IMR-90 (cell line): ENCODE measurements around the gene CXCR6. TPM values are rescaled to one million over a fixed set of nuclear protein-coding genes. Genes with fewer than 3 reads are reported as not detected.

Source experiments
- ATAC-seq: fragments of 200-7000 bp; cut with Tn5 transposase; 2 replicates; pipeline ENCODE4 v1.9.1; 2020; ENCODE audit warnings: low read depth, mild to moderate bottlenecking, moderate library complexity
- BruUV-seq: library from RNA; stranded (reverse); fragments of 400-500 nt; replicated peaks from 2 replicates; lab custom pipeline; 2021; lab: Mats Ljungman, UMichigan
- CTCF ChIA-PET: fragments of 300-600 bp; formaldehyde crosslinking; extraction: SDS; loops from one replicate; lab custom pipeline; 2021; ENCODE audit warnings: antibody characterized with exemption; lab: Yijun Ruan, JAX
- POLR2A ChIA-PET: fragments of 300-600 bp; sonication (Branson Sonifier 250); formaldehyde crosslinking; loops from one replicate; lab custom pipeline; 2022; ENCODE audit warnings: antibody characterized with exemption; ENCODE audit not compliant: unreplicated experiment; lab: Charles Lee
- DNase-seq: peaks from one replicate; pipeline ENCODE4 v3.0.0; 2013
- H2AFZ ChIP-seq: replicated peaks from 2 replicates; pipeline ENCODE3; 2013; ENCODE audit warnings: low read length, mild to moderate bottlenecking; ENCODE audit not compliant: poor library complexity
- H2AK5ac ChIP-seq: 2 replicates; pipeline ENCODE4 v1.6.1; 2013; ENCODE audit warnings: low read depth, low read length, inconsistent platforms
- H2AK9ac ChIP-seq: replicated peaks from 2 replicates; pipeline ENCODE3; 2013; ENCODE audit warnings: mild to moderate bottlenecking, low read depth, low read length, moderate library complexity; ENCODE audit not compliant: poor library complexity
- H2BK120ac ChIP-seq: 2 replicates; pipeline ENCODE4 v1.6.1; 2013; ENCODE audit warnings: low read depth, low read length, inconsistent platforms
- H2BK15ac ChIP-seq: 3 replicates; pipeline ENCODE4 v1.6.1; 2013; ENCODE audit warnings: low read depth, low read length, inconsistent platforms
- H2BK20ac ChIP-seq: 2 replicates; pipeline ENCODE4 v1.6.1; 2013; ENCODE audit warnings: low read depth, mild to moderate bottlenecking, inconsistent platforms, low read length, moderate library complexity
- H2BK5ac ChIP-seq: 2 replicates; pipeline ENCODE4 v1.6.1; 2013; ENCODE audit warnings: mild to moderate bottlenecking, low read depth, low read length, inconsistent platforms; ENCODE audit not compliant: poor library complexity, severe bottlenecking
- H3K14ac ChIP-seq: replicated peaks from 2 replicates; pipeline ENCODE4 v1.6.1; 2013; ENCODE audit warnings: low read depth, low read length, inconsistent platforms
- H3K18ac ChIP-seq: 2 replicates; pipeline ENCODE4 v1.6.1; 2013; ENCODE audit warnings: low read depth, low read length, control low read depth
- H3K23ac ChIP-seq: 2 replicates; pipeline ENCODE4 v1.6.1; 2013; ENCODE audit warnings: low read depth, low read length, inconsistent platforms
- H3K27ac ChIP-seq: 2 replicates; pipeline ENCODE4 v1.5.1; 2013; ENCODE audit warnings: mild to moderate bottlenecking, control low read depth, low read length; ENCODE audit not compliant: insufficient read depth
- H3K27me3 ChIP-seq: 2 replicates; pipeline ENCODE4 v1.6.1; 2013; ENCODE audit warnings: low read length; ENCODE audit not compliant: control insufficient read depth, insufficient read depth
- H3K36me3 ChIP-seq: 2 replicates; pipeline ENCODE4 v1.6.1; 2013; ENCODE audit warnings: low read length, mixed read lengths; ENCODE audit not compliant: control insufficient read depth, insufficient read depth
- H3K4ac ChIP-seq: 2 replicates; pipeline ENCODE4 v1.6.1; 2013; ENCODE audit warnings: low read depth, low read length, inconsistent platforms
- H3K4me1 ChIP-seq: 2 replicates; pipeline ENCODE4 v1.6.1; 2013; ENCODE audit warnings: low read length, mixed read lengths; ENCODE audit not compliant: control insufficient read depth, insufficient read depth
- H3K4me2 ChIP-seq: 2 replicates; pipeline ENCODE4 v1.6.1; 2013; ENCODE audit warnings: low read depth, mild to moderate bottlenecking, control low read depth, low read length, moderate library complexity
- H3K4me3 ChIP-seq: 2 replicates; pipeline ENCODE4 v1.5.1; 2013; ENCODE audit warnings: low read depth, mild to moderate bottlenecking, control low read depth, low read length, moderate library complexity; ENCODE audit not compliant: insufficient read depth
- H3K56ac ChIP-seq: 2 replicates; pipeline ENCODE4 v1.6.1; 2013; ENCODE audit warnings: low read length, inconsistent platforms; ENCODE audit not compliant: insufficient read depth; ENCODE audit errors: extremely low read depth
- H3K79me1 ChIP-seq, 2 experiments: 2 replicates each; pipeline ENCODE4 v1.6.1; 2013; ENCODE audit warnings: low read length in 2 of 2, inconsistent platforms in 1 of 2, low read depth in 1 of 2
- H3K9ac ChIP-seq: 2 replicates; pipeline ENCODE4 v1.6.1; 2013; ENCODE audit warnings: low read depth, low read length, control low read depth
- H3K9me1 ChIP-seq: 2 replicates; pipeline ENCODE4 v1.6.1; 2013; ENCODE audit warnings: low read length, inconsistent platforms; ENCODE audit not compliant: insufficient read depth
- H3K9me3 ChIP-seq: 2 replicates; pipeline ENCODE4 v1.6.1; 2013; ENCODE audit warnings: low read length; ENCODE audit not compliant: control insufficient read depth, insufficient read depth
- H4K20me1 ChIP-seq: 2 replicates; pipeline ENCODE4 v1.6.1; 2013; ENCODE audit warnings: low read length, inconsistent platforms; ENCODE audit not compliant: insufficient read depth
- H4K5ac ChIP-seq: 2 replicates; pipeline ENCODE4 v1.6.1; 2013; ENCODE audit warnings: mild to moderate bottlenecking, low read depth, low read length, control low read depth
- H4K8ac ChIP-seq, 2 experiments: 2 replicates each; pipeline ENCODE4 v1.6.1; 2013; ENCODE audit warnings: low read depth in 2 of 2, low read length in 2 of 2, control low read depth in 1 of 2, inconsistent platforms in 1 of 2
- H4K91ac ChIP-seq: 2 replicates; pipeline ENCODE4 v1.6.1; 2013; ENCODE audit warnings: low read depth, low read length, inconsistent platforms; ENCODE audit not compliant: insufficient read depth
- MXI1 ChIP-seq: IDR thresholded peaks from 2 replicates; pipeline ENCODE4 v1.6.1; 2012; ENCODE audit warnings: low read depth, mild to moderate bottlenecking, low read length, moderate library complexity, borderline replicate concordance
- NFE2L2 ChIP-seq: fragments of 150-350 bp; IDR thresholded peaks from 2 replicates; pipeline ENCODE4 v1.6.1; 2016; ENCODE audit warnings: low read depth, mild to moderate bottlenecking, low read length
- WGBS, 2 experiments: methylation state at CpG; one replicate each; pipeline versions ENCODE4 v1.1.5 to v1.1.7; 2013; ENCODE audit warnings: missing lambda C conversion rate in 2 of 2; ENCODE audit not compliant: insufficient read length in 1 of 2; ENCODE audit errors: extremely low coverage in 2 of 2; 5-methylcytosine and 5-hydroxymethylcytosine counted together
- dilution Hi-C: fragments of 300-500 bp; cut with HindIII; formaldehyde crosslinking; loops from one replicate; pipeline ENCODE4 v1.14.3; 2018; ENCODE audit warnings: low sequenced_read_pairs; ENCODE audit not compliant: unreplicated experiment
- in situ Hi-C: fragments of 300-500 bp; cut with MboI; formaldehyde crosslinking; loops from 3 replicates; pipeline ENCODE4 v1.14.3; 2019; ENCODE audit warnings: low sequenced_read_pairs, inconsistent platforms, mixed read lengths
- intact Hi-C: fragments of 100-400 bp; cut with micrococcal nuclease; formaldehyde crosslinking; loops from 2 replicates; pipeline ENCODE4 v1.10.0; 2022
- polyA plus RNA-seq, 3 experiments: library from polyadenylated mRNA; depleted of rRNA; stranded (reverse); fragments of >200 nt; gene quantifications; 2 replicates each; pipeline ENCODE4 v1.2.3, GENCODE V29; 2012; ENCODE audit warnings: low replicate concordance in 1 of 3
- total RNA-seq: library from RNA; depleted of rRNA; stranded (reverse); fragments of >200 nt; gene quantifications from 2 replicates; pipeline ENCODE4 v1.2.3, GENCODE V29; 2012

Gene CXCR6
- total and polyA plus RNA-seq, 2 of the 4 experiments (the other 2 are of a cell fraction): not detected

GRCh38 chr3:45946875-45947274, 3.6 kb downstream of the CXCR6 start:
- Histone ChIP-seq H3K4me1 (peaks cover 33% of the 10 kb centered on the region), H3K27me3 (no peaks in the 10 kb centered on the region), H3K27ac (peak overlapping the region; percentile 82), H3K9ac (no peak overlapping the region), H3K56ac (peak overlapping the region; percentile 14; the same call in 1 of the 2 replicates), H4K5ac (peak overlapping the region; percentile 90), H3K14ac (peak overlapping the region; percentile 69), H4K20me1 (peaks cover 7% of the 10 kb centered on the region; the same call in 1 of the 2 replicates), H2BK5ac (peak overlapping the region; percentile 76), H3K4ac (peak overlapping the region; percentile 98), H3K4me2 (no peak overlapping the region), H3K18ac (peak overlapping the region; percentile 98), H3K79me1 (peaks cover 0 to 4% of the 10 kb centered on the region in 2 experiments; a peak in 1 of 4 replicates), H2BK120ac (peak overlapping the region; percentile 89), H3K4me3 (no peak overlapping the region), H4K91ac (peak overlapping the region; percentile 95), H3K23ac (peak overlapping the region; percentile 54), H2BK15ac (peak overlapping the region; percentile 86; the same call in 2 of the 3 replicates), H2BK20ac (peak overlapping the region; percentile 83), H2AK9ac (no peak overlapping the region), H3K9me3 (no peaks in the 10 kb centered on the region), H3K36me3 (peaks cover 34% of the 10 kb centered on the region), H3K9me1 (peaks cover 42% of the 10 kb centered on the region), H2AFZ (no peak overlapping the region), H4K8ac (peak overlapping the region; percentile 44 to 75), H2AK5ac (peak overlapping the region; percentile 85)
- WGBS, 2 experiments: 96% methylated on average over 3 of the region's 3 CpGs; no CpG with 5 or more reads in 1 of the 2 experiments
- no TSS peak for BruUV-seq
- no peak for DNase-seq
- CTCF ChIA-PET: interaction anchor here (0.9 to 2.8 kb wide), 3 partner anchors 8 to 132 kb away, joined by 3 to 9 read pairs (median 5); no protein-coding TSS in a partner anchor
- intact Hi-C loops (no loop called here), in situ Hi-C loops (loop anchor here (10.0 kb wide), 1 partner anchor 428 kb away; the partner anchor contains the start of gene CCR5), dilution Hi-C loops (no loop called here)
- no peak for ATAC-seq
- TF ChIP-seq MXI1: no peak
- peak; percentile 46; the same call in 1 of the 2 replicates for TF ChIP-seq NFE2L2
- POLR2A ChIA-PET: no interaction called here
